A549 (cell line): ENCODE results near the gene C16orf54.

Experiments used
- CTCF ChIP-seq: fragments of >200 bp; sonication (Bioruptor Twin); formaldehyde crosslinking; IDR thresholded peaks from 3 replicates; pipeline ENCODE4 v1.5.1; 2016
- ELK1 ChIP-seq: fragments of 150-350 bp; IDR thresholded peaks from 2 replicates; pipeline ENCODE4 v1.6.1; 2014; ENCODE audit warnings: low read depth, mild to moderate bottlenecking, low read length
- JUN ChIP-seq, 2 experiments: fragments of >200 bp; sonication (Bioruptor Twin); formaldehyde crosslinking; IDR thresholded peaks; 2 replicates in 1 of 2; 3 replicates in 1 of 2; pipeline ENCODE4 v1.6.1; 2016 to 2017
- POLR2A ChIP-seq: IDR thresholded peaks from 2 replicates; pipeline ENCODE4 v1.6.1; 2012; ENCODE audit warnings: mild to moderate bottlenecking, low read length
- POLR2AphosphoS2 ChIP-seq: conservative IDR thresholded peaks from 2 replicates; pipeline ENCODE4 v1.6.1; 2012; ENCODE audit warnings: low read length, improper control_type of control experiment, inconsistent platforms

GRCh38 chr16:29779474-29779873 is 33.7 kb upstream of the C16orf54 start:
- no peak for TF ChIP-seq POLR2A
- no peak for TF ChIP-seq CTCF
- TF ChIP-seq ELK1, result no peak
- TF ChIP-seq POLR2AphosphoS2, result no peak
- TF ChIP-seq JUN (IDR thresholded peaks at IDR 0.05), result no peak
